GM12872 (cell line): ENCODE results near the gene CYB5D1.

ENCODE experiments used
- TF ChIP-seq, protein P1 (sequence below): IDR thresholded peaks from 3 replicates; pipeline ENCODE4 v1.5.1; 2011; ENCODE audit warnings: low read depth, mild to moderate bottlenecking, low read length, moderate library complexity; ENCODE audit not compliant: insufficient read depth

The CYB5D1 gene, protein sequence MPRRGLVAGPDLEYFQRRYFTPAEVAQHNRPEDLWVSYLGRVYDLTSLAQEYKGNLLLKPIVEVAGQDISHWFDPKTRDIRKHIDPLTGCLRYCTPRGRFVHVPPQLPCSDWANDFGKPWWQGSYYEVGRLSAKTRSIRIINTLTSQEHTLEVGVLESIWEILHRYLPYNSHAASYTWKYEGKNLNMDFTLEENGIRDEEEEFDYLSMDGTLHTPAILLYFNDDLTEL

GRCh38 chr17:7857713-7858521 is at the start of gene CYB5D1:
Gene CYB5D1, plus strand, starts transcription at chr17:7858003. Its CDS starts 132 bp downstream, at chr17:7858135.
- TF ChIP-seq, protein P1, sequence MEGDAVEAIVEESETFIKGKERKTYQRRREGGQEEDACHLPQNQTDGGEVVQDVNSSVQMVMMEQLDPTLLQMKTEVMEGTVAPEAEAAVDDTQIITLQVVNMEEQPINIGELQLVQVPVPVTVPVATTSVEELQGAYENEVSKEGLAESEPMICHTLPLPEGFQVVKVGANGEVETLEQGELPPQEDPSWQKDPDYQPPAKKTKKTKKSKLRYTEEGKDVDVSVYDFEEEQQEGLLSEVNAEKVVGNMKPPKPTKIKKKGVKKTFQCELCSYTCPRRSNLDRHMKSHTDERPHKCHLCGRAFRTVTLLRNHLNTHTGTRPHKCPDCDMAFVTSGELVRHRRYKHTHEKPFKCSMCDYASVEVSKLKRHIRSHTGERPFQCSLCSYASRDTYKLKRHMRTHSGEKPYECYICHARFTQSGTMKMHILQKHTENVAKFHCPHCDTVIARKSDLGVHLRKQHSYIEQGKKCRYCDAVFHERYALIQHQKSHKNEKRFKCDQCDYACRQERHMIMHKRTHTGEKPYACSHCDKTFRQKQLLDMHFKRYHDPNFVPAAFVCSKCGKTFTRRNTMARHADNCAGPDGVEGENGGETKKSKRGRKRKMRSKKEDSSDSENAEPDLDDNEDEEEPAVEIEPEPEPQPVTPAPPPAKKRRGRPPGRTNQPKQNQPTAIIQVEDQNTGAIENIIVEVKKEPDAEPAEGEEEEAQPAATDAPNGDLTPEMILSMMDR = no peak

GRCh38 chr17:7809086-7809790 is 48.6 kb upstream of the CYB5D1 start:
- TF ChIP-seq, protein P1 = no peak

DNA sequence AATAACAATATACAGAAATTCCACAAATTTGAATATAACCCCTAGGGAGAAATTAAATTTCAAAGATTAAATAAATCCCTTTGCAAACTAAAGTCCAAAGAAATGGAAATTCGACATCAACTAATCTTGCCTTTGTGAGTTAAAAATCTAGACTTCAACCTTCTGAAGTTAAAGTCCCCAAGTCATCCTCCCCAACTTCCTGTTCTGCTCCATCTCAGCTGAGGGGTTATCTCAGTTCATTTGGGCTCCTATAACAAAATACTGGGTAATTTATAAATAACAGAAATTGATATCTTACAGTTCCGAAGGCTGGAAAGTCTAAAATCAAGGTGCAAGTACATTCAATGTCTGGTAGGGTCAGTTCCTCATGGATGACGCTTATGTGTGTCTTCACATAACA is 46.6 kb upstream of the CYB5D1 start:
- TF ChIP-seq, protein P1 = no peak

- TF ChIP-seq, protein P1 = no peak
Observed at GRCh38 chr17:7814969-7815368, 42.8 kb upstream of the CYB5D1 start.

DNA sequence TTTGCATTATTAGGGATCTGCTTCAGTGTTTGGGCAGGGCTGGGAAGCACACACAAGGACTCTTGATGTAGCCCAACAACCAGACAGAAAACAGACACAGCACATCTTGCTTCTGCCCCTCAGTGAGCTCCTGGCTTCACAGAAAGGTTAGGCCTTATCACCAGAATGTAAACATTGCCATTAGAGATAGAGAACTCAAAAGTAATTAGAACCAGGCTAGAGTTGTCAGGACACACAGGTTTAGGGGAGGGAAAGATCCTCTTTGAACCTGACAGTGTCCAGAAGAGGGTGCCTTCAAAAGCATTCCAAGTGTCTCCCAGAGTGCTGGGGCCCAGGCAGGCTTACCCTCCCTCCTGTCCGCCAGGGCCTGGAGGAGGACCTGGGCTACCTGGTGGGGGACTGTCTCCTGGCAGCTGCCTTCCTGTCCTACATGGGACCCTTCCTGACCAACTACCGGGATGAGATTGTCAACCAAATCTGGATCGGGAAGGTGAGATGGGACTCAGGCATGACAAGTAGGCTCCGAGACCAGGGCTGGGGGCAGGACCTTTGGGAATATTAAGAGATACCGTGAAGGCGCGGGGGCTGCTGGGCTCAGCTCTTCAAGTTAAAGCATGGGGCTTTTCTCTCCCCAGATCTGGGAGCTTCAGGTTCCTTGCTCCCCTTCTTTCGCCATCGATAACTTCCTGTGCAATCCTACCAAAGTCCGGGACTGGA is 40.7 kb upstream of the CYB5D1 start:
- TF ChIP-seq, protein P1 = no peak

DNA sequence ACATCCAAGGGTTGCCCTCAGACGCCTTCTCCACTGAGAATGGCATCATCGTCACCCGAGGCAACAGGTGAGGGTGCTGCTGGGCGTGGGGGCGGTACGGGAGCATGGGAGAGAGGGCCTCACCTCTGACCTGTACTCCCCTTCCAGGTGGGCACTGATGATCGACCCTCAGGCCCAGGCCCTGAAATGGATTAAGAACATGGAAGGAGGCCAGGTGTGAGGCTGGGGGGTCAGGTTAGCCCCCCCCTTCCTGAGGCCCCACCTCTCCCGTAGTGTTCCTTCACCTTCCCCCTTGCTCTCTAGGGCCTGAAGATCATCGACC is 40.2 kb upstream of the CYB5D1 start:
- TF ChIP-seq, protein P1 = no peak

DNA sequence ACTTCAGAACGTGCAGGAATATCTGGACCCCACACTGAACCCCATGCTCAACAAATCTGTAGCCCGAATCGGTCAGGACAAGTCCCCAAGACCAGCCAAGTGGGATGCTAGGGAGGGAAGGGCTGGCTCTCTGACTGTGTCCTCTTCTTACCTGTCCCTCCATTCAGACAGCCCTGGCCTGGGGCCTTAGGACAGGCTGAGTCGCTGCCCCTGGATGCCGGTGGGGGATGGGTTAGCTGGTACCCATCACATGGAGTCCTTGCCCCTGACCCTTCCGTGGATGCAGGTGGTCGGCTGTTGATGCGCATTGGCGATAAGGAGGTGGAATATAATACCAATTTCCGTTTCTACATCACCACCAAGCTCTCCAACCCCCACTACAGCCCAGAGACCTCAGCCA is 39.8 kb upstream of the CYB5D1 start:
- TF ChIP-seq, protein P1 = no peak
